Mucosa of descending colon (tissue), 3 donors: ENCODE data around the gene CPLANE2. TPM values are rescaled to one million over a fixed set of nuclear protein-coding genes. Genes with fewer than 3 reads are reported as not detected.

Source experiments
- ATAC-seq: fragments of 200-7000 bp; cut with Tn5 transposase; one replicate; pipeline ENCODE4 v1.9.1; 2020; ENCODE audit warnings: mild to moderate bottlenecking, moderate library complexity
- DNase-seq, 3 donors: peaks; one replicate each; pipeline ENCODE4 v3.0.0-alpha.2; 2020
- H3K36me3 ChIP-seq: fragments of 200-600 bp; one replicate; pipeline ENCODE4 v1.8.0; 2021; ENCODE audit warnings: low read depth, mild to moderate bottlenecking
- H3K4me1 ChIP-seq: fragments of 200-600 bp; one replicate; pipeline ENCODE4 v1.8.0; 2021; ENCODE audit warnings: low read depth, mild to moderate bottlenecking
- H3K4me3 ChIP-seq: fragments of 200-600 bp; one replicate; pipeline ENCODE4 v1.8.0; 2021; ENCODE audit warnings: mild to moderate bottlenecking
- H3K9me3 ChIP-seq: fragments of 200-600 bp; one replicate; pipeline ENCODE4 v1.8.0; 2021; ENCODE audit warnings: mild to moderate bottlenecking
- intact Hi-C, 2 donors: fragments of 100-400 bp; cut with DNase I in 1 of 2; cut with micrococcal nuclease in 1 of 2; formaldehyde crosslinking; loops; one replicate each; pipeline versions ENCODE4 v1.11.0 to v1.11.1; 2022; cut with DNase I, micrococcal nuclease
- total RNA-seq, 3 donors: library from RNA; stranded (reverse); fragmentation: NEBNext Ultra II Directional in 2 of 3; extraction: Animal tissue kit (Norgen Biotek cat#: 25700) in 2 of 3; gene quantifications; one replicate each; pipeline versions ENCODE4 v1.2.1 to v1.2.4, GENCODE V29; 2021 to 2023
- TF ChIP-seq, protein P1 (sequence below): fragments of 200-600 bp; IDR thresholded peaks from one replicate; pipeline ENCODE4 v1.8.0; 2022; ENCODE audit warnings: antibody characterized with exemption, mild to moderate bottlenecking
- donor health status: DM: no; HTN: no; CAD: no; lungs with moderate emphysema.
- donor health status: DM: no; HTN: no; CAD: no.
- donor health status: DM: no; HTN: yes; CAD: no.

The CPLANE2 gene
- total RNA-seq, 3 donors from 2014 or later = 5.3 to 9.9 (median 5.9) TPM

DNA sequence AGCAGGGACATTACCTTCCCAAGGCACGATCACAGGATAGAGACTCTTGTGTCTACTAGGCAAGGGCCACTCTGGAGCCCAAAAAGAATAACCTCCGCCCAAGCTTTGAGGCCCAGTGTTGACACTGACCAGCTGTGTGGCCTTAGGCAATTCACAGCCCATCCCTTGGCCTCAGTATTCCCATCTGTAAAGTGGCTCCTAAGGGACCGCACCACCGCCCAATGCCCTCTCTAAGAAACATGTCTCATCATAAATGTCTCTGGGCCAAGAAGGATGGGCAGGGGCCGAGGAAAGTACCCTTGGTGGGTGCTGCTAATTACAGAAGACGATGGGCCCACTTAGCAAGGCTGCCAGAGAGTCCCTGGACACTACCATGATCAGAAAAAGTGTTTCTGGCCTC lies 25.2 kb downstream of the CPLANE2 start:
- ATAC-seq = no peak
- intact Hi-C loops = no loop called here
- Histone ChIP-seq H3K4me3 (no peak overlapping the region), H3K36me3 (no peaks in the 10 kb centered on the region), H3K4me1 (peaks cover 3% of the 10 kb centered on the region), H3K9me3 (no peaks in the 10 kb centered on the region)
- TF ChIP-seq, protein P1, sequence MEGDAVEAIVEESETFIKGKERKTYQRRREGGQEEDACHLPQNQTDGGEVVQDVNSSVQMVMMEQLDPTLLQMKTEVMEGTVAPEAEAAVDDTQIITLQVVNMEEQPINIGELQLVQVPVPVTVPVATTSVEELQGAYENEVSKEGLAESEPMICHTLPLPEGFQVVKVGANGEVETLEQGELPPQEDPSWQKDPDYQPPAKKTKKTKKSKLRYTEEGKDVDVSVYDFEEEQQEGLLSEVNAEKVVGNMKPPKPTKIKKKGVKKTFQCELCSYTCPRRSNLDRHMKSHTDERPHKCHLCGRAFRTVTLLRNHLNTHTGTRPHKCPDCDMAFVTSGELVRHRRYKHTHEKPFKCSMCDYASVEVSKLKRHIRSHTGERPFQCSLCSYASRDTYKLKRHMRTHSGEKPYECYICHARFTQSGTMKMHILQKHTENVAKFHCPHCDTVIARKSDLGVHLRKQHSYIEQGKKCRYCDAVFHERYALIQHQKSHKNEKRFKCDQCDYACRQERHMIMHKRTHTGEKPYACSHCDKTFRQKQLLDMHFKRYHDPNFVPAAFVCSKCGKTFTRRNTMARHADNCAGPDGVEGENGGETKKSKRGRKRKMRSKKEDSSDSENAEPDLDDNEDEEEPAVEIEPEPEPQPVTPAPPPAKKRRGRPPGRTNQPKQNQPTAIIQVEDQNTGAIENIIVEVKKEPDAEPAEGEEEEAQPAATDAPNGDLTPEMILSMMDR = no peak
- DNase-seq = no peak

DNA sequence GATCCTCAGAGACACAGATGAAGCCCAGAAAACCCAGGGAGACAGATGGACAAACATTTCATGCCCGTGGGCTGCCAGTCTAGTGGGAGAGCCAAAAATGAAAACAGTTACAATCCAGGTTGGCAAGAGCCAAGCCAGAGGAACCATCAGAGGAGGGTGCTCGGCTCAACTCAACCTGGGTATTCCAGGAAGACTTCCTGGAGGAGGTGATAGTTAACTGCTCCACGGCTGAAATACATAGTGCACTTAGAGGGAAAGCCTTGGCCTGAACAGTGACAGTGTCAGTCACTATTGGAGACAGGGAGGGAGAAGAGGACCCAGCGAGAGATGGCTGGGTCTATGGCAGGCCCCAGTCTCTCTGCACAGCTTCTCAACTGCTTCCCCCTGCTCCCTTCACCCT lies 26.4 kb downstream of the CPLANE2 start:
- TF ChIP-seq, protein P1 = no peak
- Histone ChIP-seq H3K4me3 (no peak overlapping the region), H3K4me1 (peaks cover 8% of the 10 kb centered on the region)

DNA sequence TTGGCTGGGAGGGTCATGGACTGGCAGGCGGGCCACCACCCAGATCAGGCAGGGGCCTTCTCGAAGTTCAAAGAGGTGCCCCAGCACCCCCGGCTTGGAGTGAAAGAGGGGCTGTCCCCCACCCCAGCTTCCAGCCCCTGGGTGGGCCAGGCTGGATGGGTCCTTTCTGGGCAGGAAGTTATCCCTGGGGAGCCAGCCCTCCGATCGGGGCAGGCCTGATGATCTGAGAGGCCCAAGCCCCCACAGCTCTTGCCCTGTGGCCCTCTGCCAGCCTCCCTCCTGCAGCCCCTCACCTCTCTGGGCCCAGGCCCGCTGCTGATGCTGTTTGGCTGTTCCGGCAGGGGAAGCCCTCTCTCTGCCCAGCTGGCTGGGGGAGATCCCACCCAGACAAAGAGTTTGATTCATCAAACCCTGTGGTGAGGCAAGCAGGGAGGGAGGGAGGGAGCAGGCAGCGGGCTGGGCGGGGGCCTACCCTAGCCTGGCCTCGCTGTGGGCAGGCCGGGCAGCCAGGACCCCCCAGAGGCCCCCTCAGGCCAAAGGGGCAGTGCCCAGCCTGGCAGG lies 27.1 kb downstream of the CPLANE2 start:
- DNase-seq = peak in 1 of 3 donors; percentile 24

More for the DNA sequence above, 26.4 kb downstream of the CPLANE2 start:
- DNase-seq = peak in 1 of 3 donors; percentile 9
- no peaks in the 10 kb centered on the region for H3K36me3 ChIP-seq
- H3K9me3 ChIP-seq = no peaks in the 10 kb centered on the region
- intact Hi-C loops = no loop called here
- ATAC-seq = no peak

DNA sequence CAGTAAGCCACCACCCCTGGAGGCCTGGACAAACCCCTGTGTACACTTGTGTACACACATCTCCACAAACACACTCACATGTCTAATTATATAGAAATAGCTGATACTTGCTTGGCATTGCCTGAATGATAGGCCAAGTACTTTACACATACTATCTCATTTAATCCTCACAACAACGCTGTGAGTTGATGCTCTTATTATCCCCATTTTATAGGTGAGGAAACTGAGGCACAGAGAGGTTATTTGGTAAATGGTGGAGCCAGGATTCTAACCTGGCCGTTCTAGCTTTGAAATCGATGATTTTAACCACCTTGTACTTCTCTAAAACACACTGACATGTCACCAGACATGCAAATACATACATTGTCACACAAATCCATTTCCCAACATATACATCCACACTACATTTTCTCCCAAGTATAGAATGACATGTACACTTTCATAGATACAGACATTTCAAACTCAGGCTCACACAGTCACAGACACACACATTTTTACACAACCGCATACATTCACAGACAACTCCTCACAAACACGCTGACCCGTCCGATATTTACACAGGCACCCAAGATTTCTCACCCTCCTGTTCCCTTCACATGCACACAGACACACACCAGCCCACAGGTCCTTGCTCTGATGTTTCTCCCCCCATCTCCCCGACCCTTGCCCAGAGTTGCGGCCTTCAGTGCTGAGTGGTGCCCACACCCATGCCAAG lies 27.7 kb downstream of the CPLANE2 start:
- TF ChIP-seq, protein P1 = no peak
- ATAC-seq (no peak), DNase-seq (no peak)
- no peak overlapping the region for H3K4me3 ChIP-seq
- H3K4me1 ChIP-seq = peaks cover 8% of the 10 kb centered on the region
- no peaks in the 10 kb centered on the region for H3K36me3 ChIP-seq
- H3K9me3 ChIP-seq = no peaks in the 10 kb centered on the region
- intact Hi-C loops = no loop called here

More for the DNA sequence above, 27.1 kb downstream of the CPLANE2 start:
- H3K9me3 ChIP-seq = no peaks in the 10 kb centered on the region
- intact Hi-C loops = no loop called here
- H3K4me3 ChIP-seq = no peak overlapping the region
- TF ChIP-seq, protein P1 = no peak
- no peaks in the 10 kb centered on the region for H3K36me3 ChIP-seq
- no peak for ATAC-seq
- H3K4me1 ChIP-seq = peaks cover 8% of the 10 kb centered on the region

DNA sequence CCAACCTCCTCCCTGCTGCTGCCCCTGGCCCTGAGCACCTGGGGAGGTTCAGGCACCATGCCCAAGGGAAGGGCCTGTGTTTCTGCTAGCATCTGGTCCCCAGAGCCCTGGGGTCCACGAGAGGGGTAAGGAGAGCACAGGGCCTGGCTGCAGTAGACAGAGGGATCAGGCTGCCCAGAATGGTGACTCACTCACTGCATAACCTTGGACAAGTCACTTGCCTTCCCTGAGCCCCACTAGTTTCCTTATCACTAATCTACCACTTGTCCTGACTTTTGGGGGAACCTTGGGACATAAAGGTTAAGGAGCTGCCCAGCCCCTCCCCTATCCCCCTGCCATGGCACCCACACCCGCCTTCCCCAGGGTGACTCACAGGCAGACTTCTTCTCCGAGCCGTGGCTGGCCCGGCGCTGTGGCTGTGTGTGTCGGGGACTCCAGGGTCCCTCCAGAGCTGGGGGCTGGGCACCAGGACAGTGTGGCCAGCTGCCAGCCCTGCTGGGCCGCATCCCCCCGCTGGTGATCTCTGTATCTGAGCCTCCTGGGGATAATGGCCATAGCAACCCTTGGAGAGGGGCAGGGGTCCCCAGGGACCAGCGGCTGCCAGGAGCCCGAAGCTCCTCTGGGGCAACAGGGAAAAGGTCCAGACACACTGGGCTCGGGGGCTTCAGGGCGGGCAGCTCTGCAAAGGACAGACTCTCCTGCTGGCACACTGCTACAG lies 28.6 kb downstream of the CPLANE2 start:
- intact Hi-C loops = no loop called here
- Histone ChIP-seq H3K4me1 (peaks cover 8% of the 10 kb centered on the region), H3K36me3 (no peaks in the 10 kb centered on the region), H3K4me3 (no peak overlapping the region), H3K9me3 (no peaks in the 10 kb centered on the region)
- ATAC-seq (no peak), DNase-seq (peak in 2 of 3 donors; percentile 40 to 56)
- TF ChIP-seq, protein P1 = no peak
